Lower leg skin (tissue), 4 donors: Measurements from ENCODE around the gene PLCG1. TPM values are rescaled to one million over a fixed set of nuclear protein-coding genes. Genes with fewer than 3 reads are reported as not detected.
"Not testable (repeated sequence)": the region's sequence is repeated elsewhere in the genome, so short reads cannot be mapped to it uniquely, and the experiment has no call there.

Source experiments
- DNase-seq, 2 donors: peaks; one replicate each; pipeline ENCODE4 v3.0.0-alpha.2; 2019; ENCODE audit warnings: low spot score in 2 of 2
- H3K4me3 ChIP-seq: fragments of 200-600 bp; sonication (generic); 2 replicates; pipeline ENCODE4 v1.5.1; 2017; ENCODE audit warnings: mild to moderate bottlenecking, low read depth; ENCODE audit not compliant: poor library complexity, severe bottlenecking
- POLR2A ChIP-seq, 2 donors: fragments of 450-650 bp; IDR thresholded peaks; one replicate each; pipeline ENCODE4 v1.6.1; 2016 to 2017; ENCODE audit warnings: antibody characterized with exemption in 2 of 2, mild to moderate bottlenecking in 1 of 2, moderate library complexity in 1 of 2
- WGBS, 2 donors: methylation state at CpG; one replicate each; pipeline ENCODE4 v1.1.5; 2018; 5-methylcytosine and 5-hydroxymethylcytosine counted together
- intact Hi-C: fragments of 100-400 bp; cut with DNase I; formaldehyde crosslinking; loops from one replicate; pipeline ENCODE4 v1.15.0; 2023; ENCODE audit warnings: low total_unique reads
- total RNA-seq, 4 donors: library from RNA; depleted of rRNA; stranded (reverse); fragments of >200 nt; gene quantifications; one replicate each; pipeline ENCODE4 v1.1.0, GENCODE V29; 2016
- TF ChIP-seq, protein P1 (sequence below), 3 donors: fragments of 450-650 bp; IDR thresholded peaks; one replicate each; pipeline ENCODE4 v1.5.1; 2016; ENCODE audit warnings: antibody characterized with exemption in 3 of 3, mild to moderate bottlenecking in 3 of 3, moderate library complexity in 2 of 3

PLCG1 gene
- total RNA-seq, 4 donors from 2014 or later: 59.0 to 138 (median 72.5) TPM

- DNase-seq: no peak
- 97 to 98% methylated on average over 11 of the region's 11 CpGs for WGBS, 2 donors
- intact Hi-C loops: no loop called here
- H3K4me3 ChIP-seq: no peak overlapping the region
- no peak for TF ChIP-seq POLR2A (IDR thresholded peaks at IDR 0.05)
- TF ChIP-seq, protein P1, sequence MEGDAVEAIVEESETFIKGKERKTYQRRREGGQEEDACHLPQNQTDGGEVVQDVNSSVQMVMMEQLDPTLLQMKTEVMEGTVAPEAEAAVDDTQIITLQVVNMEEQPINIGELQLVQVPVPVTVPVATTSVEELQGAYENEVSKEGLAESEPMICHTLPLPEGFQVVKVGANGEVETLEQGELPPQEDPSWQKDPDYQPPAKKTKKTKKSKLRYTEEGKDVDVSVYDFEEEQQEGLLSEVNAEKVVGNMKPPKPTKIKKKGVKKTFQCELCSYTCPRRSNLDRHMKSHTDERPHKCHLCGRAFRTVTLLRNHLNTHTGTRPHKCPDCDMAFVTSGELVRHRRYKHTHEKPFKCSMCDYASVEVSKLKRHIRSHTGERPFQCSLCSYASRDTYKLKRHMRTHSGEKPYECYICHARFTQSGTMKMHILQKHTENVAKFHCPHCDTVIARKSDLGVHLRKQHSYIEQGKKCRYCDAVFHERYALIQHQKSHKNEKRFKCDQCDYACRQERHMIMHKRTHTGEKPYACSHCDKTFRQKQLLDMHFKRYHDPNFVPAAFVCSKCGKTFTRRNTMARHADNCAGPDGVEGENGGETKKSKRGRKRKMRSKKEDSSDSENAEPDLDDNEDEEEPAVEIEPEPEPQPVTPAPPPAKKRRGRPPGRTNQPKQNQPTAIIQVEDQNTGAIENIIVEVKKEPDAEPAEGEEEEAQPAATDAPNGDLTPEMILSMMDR (IDR thresholded peaks at IDR 0.05): no peak
Observed at GRCh38 chr20:41110012-41110411, 27.3 kb upstream of the PLCG1 start.

DNA sequence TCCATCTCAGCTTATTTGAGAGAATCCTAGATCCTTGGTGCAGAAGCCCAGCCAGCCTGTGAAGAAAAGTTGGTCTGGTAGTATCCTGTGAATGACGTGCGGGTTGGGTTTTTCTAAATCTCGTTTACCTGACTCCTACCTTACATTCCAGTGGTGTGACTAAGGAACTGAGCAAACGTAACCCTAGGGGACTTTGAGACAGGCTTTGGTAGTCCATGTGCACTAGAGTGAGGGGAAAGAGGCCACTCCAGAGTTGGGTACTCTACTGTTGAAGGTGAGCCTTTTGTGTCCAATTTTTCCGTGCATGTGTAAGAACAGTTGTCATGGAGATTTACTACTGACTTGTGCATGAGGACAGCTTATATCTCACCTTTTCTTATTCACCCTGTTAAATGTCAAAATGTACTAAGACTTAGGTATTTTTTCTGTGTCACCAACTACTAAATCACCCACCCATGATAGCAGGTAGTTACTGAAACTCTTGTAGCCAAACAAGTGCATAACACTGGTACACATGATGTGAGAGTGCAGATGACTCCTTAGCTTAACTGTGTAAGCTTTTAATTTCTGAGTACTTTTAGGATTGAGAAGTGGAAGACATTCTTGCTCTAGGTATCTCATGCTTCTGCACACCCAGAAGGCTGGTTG lies 26.3 kb upstream of the PLCG1 start:
- WGBS, 2 donors: 85 to 90% methylated on average over 5 of the region's 5 CpGs

DNA sequence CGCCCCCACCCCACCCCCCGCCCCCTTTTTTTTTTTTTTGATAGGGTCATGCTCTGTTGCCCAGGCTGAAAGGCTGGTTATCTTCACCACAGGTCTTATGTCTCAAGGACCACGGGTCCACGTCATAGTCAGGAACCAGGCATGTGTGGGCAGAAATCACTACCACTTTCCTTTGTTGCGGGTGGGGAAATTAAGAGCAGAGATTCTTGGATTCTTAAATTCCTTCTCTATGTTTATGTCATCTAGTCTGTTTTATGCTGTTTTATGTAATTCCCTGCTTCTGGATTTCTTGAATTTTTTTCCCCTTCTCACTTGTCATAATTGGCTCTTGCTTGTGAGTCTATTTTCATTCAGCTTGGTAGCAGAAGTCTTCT lies 25.8 kb upstream of the PLCG1 start:
- 88 to 92% methylated on average over 5 of the region's 5 CpGs for WGBS, 2 donors
- DNase-seq: no peak
- TF ChIP-seq POLR2A (IDR thresholded peaks at IDR 0.05): no peak
- TF ChIP-seq, protein P1 (IDR thresholded peaks at IDR 0.05): no peak
- intact Hi-C loops: no loop called here
- H3K4me3 ChIP-seq: no peak overlapping the region

More for the DNA sequence above, 26.3 kb upstream of the PLCG1 start:
- no peak for TF ChIP-seq POLR2A (IDR thresholded peaks at IDR 0.05)
- TF ChIP-seq, protein P1 (IDR thresholded peaks at IDR 0.05): no peak
- H3K4me3 ChIP-seq: no peak overlapping the region
- intact Hi-C loops: no loop called here
- no peak for DNase-seq

GRCh38 chr20:41116282-41116956 lies 20.9 kb upstream of the PLCG1 start:
- intact Hi-C loops: no loop called here
- no peak for DNase-seq
- TF ChIP-seq, protein P1 (IDR thresholded peaks at IDR 0.05): no peak
- TF ChIP-seq POLR2A (IDR thresholded peaks at IDR 0.05): no peak
- no peak overlapping the region for H3K4me3 ChIP-seq
- WGBS, 2 donors: 89 to 92% methylated on average over 6 of the region's 6 CpGs

DNA sequence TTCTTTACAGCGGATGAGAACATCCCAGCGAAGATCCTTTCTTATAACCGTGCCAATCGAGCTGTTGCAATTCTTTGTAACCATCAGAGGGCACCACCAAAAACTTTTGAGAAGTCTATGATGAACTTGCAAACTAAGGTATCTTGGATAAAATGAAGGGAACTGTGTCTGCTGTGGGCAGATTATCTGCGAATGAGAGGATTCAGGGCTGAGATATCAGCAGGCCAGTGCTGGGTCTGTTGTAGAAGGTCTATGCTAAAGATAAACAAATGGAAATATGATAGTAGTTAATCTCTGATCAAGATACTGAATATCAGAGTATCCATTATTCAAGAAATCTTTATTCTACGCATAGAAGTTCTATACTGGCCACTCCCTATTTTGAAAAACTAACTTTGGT lies 19.2 kb upstream of the PLCG1 start:
- WGBS, 2 donors: 79 to 81% methylated on average over 6 of the region's 6 CpGs
- intact Hi-C loops, DNase-seq, H3K4me3 ChIP-seq: not testable (repeated sequence)

DNA sequence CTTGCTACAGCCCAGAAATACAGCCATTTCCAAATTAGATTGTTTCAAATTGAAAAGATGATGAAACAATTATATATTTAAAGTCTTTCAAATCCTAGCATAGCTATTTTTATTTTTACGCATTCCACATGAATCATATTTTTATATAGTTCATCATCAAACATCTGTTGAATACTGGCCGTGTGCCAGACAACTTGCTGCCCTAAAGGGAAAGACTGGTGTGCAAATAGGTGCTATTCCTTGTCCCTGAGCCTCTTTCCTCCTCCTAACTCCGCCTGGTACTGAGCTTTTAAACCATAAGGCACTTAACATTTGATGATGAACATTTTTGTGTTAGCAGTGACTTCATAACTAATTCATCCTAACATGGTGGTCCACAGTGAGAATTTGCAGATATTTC lies 18.7 kb upstream of the PLCG1 start:
- H3K4me3 ChIP-seq: no peak overlapping the region
- WGBS, 2 donors: 53 to 65% methylated on average over 3 of the region's 3 CpGs
- intact Hi-C loops: no loop called here
- DNase-seq: no peak
- TF ChIP-seq, protein P1 (IDR thresholded peaks at IDR 0.05): no peak
